Measurements from ENCODE around the gene MYL3.

DNA sequence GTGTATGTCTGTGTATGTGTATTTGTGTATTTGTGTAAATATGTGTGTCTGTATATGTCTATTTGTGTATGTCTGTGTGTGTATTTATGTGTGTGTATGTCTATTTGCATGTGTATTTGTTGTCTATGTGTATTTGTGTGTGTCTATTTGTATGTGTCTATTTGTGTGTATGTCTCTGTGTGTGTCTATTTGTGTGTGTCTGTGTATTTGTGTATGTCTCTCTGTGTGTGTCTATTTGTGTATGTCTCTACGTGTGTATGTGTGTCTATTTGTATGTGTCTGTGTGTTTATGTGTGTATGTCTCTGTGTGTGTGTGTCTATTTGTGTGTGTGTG, 44.7 kb upstream of the MYL3 start:
- no peak for TF ChIP-seq EZH2 (IDR thresholded peaks at IDR 0.05; ENCODE audit: borderline replicate concordance, insufficient read depth, low read length, poor library complexity, severe bottlenecking)
- TF ChIP-seq, protein P1, sequence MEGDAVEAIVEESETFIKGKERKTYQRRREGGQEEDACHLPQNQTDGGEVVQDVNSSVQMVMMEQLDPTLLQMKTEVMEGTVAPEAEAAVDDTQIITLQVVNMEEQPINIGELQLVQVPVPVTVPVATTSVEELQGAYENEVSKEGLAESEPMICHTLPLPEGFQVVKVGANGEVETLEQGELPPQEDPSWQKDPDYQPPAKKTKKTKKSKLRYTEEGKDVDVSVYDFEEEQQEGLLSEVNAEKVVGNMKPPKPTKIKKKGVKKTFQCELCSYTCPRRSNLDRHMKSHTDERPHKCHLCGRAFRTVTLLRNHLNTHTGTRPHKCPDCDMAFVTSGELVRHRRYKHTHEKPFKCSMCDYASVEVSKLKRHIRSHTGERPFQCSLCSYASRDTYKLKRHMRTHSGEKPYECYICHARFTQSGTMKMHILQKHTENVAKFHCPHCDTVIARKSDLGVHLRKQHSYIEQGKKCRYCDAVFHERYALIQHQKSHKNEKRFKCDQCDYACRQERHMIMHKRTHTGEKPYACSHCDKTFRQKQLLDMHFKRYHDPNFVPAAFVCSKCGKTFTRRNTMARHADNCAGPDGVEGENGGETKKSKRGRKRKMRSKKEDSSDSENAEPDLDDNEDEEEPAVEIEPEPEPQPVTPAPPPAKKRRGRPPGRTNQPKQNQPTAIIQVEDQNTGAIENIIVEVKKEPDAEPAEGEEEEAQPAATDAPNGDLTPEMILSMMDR (IDR thresholded peaks at IDR 0.05; ENCODE audit: poor library complexity, severe bottlenecking) = no peak
- no peak for TF ChIP-seq POLR2AphosphoS5 (IDR thresholded peaks at IDR 0.05)
- TF ChIP-seq, protein P2, sequence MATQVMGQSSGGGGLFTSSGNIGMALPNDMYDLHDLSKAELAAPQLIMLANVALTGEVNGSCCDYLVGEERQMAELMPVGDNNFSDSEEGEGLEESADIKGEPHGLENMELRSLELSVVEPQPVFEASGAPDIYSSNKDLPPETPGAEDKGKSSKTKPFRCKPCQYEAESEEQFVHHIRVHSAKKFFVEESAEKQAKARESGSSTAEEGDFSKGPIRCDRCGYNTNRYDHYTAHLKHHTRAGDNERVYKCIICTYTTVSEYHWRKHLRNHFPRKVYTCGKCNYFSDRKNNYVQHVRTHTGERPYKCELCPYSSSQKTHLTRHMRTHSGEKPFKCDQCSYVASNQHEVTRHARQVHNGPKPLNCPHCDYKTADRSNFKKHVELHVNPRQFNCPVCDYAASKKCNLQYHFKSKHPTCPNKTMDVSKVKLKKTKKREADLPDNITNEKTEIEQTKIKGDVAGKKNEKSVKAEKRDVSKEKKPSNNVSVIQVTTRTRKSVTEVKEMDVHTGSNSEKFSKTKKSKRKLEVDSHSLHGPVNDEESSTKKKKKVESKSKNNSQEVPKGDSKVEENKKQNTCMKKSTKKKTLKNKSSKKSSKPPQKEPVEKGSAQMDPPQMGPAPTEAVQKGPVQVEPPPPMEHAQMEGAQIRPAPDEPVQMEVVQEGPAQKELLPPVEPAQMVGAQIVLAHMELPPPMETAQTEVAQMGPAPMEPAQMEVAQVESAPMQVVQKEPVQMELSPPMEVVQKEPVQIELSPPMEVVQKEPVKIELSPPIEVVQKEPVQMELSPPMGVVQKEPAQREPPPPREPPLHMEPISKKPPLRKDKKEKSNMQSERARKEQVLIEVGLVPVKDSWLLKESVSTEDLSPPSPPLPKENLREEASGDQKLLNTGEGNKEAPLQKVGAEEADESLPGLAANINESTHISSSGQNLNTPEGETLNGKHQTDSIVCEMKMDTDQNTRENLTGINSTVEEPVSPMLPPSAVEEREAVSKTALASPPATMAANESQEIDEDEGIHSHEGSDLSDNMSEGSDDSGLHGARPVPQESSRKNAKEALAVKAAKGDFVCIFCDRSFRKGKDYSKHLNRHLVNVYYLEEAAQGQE (IDR thresholded peaks at IDR 0.05; ENCODE audit: borderline replicate concordance) = no peak
- TF ChIP-seq EP300 (conservative IDR thresholded peaks at IDR 0.05; ENCODE audit: poor library complexity, severe bottlenecking) = no peak
- no peak for TF ChIP-seq TAF1 (IDR thresholded peaks at IDR 0.05; ENCODE audit: low read depth)

All from neural cell (in vitro differentiated cells).